CD4-positive, alpha-beta memory T cell (primary cell): ENCODE measurements around the gene PFKFB3. TPM values are rescaled to one million over a fixed set of nuclear protein-coding genes. Genes with fewer than 3 reads are reported as not detected.

Experiments used
- CTCF ChIA-PET: fragments of 350-600 bp; sonication (Branson Sonifier 250); formaldehyde crosslinking; loops from one replicate; lab custom pipeline; 2021; ENCODE audit warnings: inconsistent platforms; ENCODE audit not compliant: partially characterized antibody; lab: Charles Lee
- POLR2A ChIA-PET: fragments of 350-600 bp; sonication (Branson Sonifier 250); formaldehyde crosslinking; loops from one replicate; lab custom pipeline; 2021; ENCODE audit not compliant: partially characterized antibody; lab: Charles Lee
- DNase-seq, 5 donors: peaks; one replicate each; pipeline versions ENCODE4 v3.0.0 to v3.0.0-alpha.2; 2020 to 2022; ENCODE audit warnings: mixed read lengths in 1 of 5
- H3K27ac ChIP-seq: one replicate; pipeline ENCODE4 v1.7.0; 2013; ENCODE audit warnings: low read depth, low read length
- H3K27me3 ChIP-seq: 2 replicates; pipeline ENCODE4 v1.7.0; 2013; ENCODE audit warnings: mild to moderate bottlenecking, low read length, moderate library complexity; ENCODE audit not compliant: insufficient read depth
- H3K36me3 ChIP-seq: 2 replicates; pipeline ENCODE4 v1.7.0; 2013; ENCODE audit warnings: mild to moderate bottlenecking, low read length, moderate library complexity; ENCODE audit not compliant: insufficient read depth
- H3K4me1 ChIP-seq: 2 replicates; pipeline ENCODE4 v1.7.0; 2013; ENCODE audit warnings: mild to moderate bottlenecking, low read length, moderate library complexity; ENCODE audit not compliant: insufficient read depth
- H3K4me3 ChIP-seq, 2 donors: one replicate each; pipeline ENCODE4 v1.7.0; 2013; ENCODE audit warnings: low read length in 2 of 2, mild to moderate bottlenecking in 1 of 2
- H3K9me3 ChIP-seq, 2 donors: one replicate each; pipeline ENCODE4 v1.7.0; 2013; ENCODE audit warnings: low read length in 2 of 2, control low read depth in 1 of 2; ENCODE audit not compliant: control insufficient read depth in 1 of 2
- H3K27ac Mint-ChIP-seq, 7 donors: one replicate each; pipeline ENCODE4 v1.8.0; 2020 to 2021; ENCODE audit warnings: mixed read lengths in 7 of 7, mild to moderate bottlenecking in 6 of 7, inconsistent platforms in 3 of 7, moderate library complexity in 3 of 7
- H3K27me3 Mint-ChIP-seq, 2 donors: one replicate each; pipeline ENCODE4 v1.8.0; 2020 to 2021; ENCODE audit warnings: mixed read lengths in 2 of 2
- H3K36me3 Mint-ChIP-seq, 2 donors: one replicate each; pipeline ENCODE4 v1.8.0; 2020 to 2021; ENCODE audit warnings: mixed read lengths in 2 of 2, inconsistent platforms in 1 of 2, mild to moderate bottlenecking in 1 of 2
- H3K4me1 Mint-ChIP-seq, 4 donors: one replicate each; pipeline ENCODE4 v1.8.0; 2020 to 2021; ENCODE audit warnings: mixed read lengths in 4 of 4, mild to moderate bottlenecking in 1 of 4
- H3K4me3 Mint-ChIP-seq, 8 donors: one replicate each; pipeline ENCODE4 v1.8.0; 2020 to 2021; ENCODE audit warnings: mixed read lengths in 8 of 8, mild to moderate bottlenecking in 7 of 8, moderate library complexity in 6 of 8, inconsistent platforms in 3 of 8
- H3K9me3 Mint-ChIP-seq, 8 donors: one replicate each; pipeline ENCODE4 v1.8.0; 2020 to 2021; ENCODE audit warnings: mixed read lengths in 8 of 8, mild to moderate bottlenecking in 5 of 8, inconsistent platforms in 3 of 8, moderate library complexity in 1 of 8
- intact Hi-C: fragments of 100-400 bp; cut with micrococcal nuclease; formaldehyde crosslinking; loops from one replicate; pipeline ENCODE4 v1.15.1; 2023
- polyA plus RNA-seq, 2 donors: library from polyadenylated mRNA; unstranded; fragments of 300-500 nt; fragmentation: Illumina TruSeq; gene quantifications; one replicate each; pipeline ENCODE4 v1.2.3, GENCODE V29; 2021
- total RNA-seq, 2 experiments: library from RNA; stranded (reverse); gene quantifications; one replicate each; pipeline ENCODE4 v1.2.3, GENCODE V29; 2021

Gene PFKFB3
- total and polyA plus RNA-seq, 4 experiments from 2014 or later: 11.8 to 67.1 (median 35.9) TPM

DNA sequence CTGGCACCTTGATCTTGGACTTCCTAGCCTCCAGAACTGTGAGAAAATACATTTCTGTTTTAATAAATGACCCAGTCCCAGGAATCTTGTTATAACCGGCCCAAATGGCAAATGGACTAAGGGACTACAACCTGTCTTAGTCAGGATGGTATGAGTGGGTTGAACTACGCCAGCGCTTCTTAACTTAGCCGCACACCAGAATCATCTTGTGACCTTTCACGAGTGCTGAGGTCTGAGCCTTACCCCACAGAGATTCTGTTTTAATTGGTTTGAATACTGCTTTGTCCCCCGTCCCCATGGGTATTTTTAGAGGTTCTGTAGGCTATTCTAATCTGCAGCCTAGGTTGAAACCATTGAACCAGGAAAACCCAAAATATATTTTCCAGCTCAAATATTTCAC, 48.0 kb downstream of the PFKFB3 start:
- peaks cover 2 to 7% of the 10 kb centered on the region in 2 donors for H3K36me3 Mint-ChIP-seq
- no peak overlapping the region for H3K27ac ChIP-seq
- H3K27ac Mint-ChIP-seq: peak overlapping the region in 1 of 7 donors; percentile 32
- H3K9me3 Mint-ChIP-seq: no peaks in the 10 kb centered on the region
- H3K9me3 ChIP-seq: no peaks in the 10 kb centered on the region
- no peak overlapping the region for H3K4me3 ChIP-seq
- no peaks in the 10 kb centered on the region for H3K27me3 ChIP-seq
- no peaks in the 10 kb centered on the region for H3K4me1 Mint-ChIP-seq
- no peaks in the 10 kb centered on the region for H3K27me3 Mint-ChIP-seq
- H3K36me3 ChIP-seq: no peaks in the 10 kb centered on the region
- ChIA-PET CTCF (interaction anchor here (0.8 kb wide), 1 partner anchor 25 kb away, joined by 3 read pairs; no protein-coding TSS in a partner anchor), POLR2A (no interaction called here)
- intact Hi-C loops: no loop called here
- no peak overlapping the region for H3K4me3 Mint-ChIP-seq
- DNase-seq: no peak
- H3K4me1 ChIP-seq: no peaks in the 10 kb centered on the region

GRCh38 chr10:6254201-6254600, 51.5 kb downstream of the PFKFB3 start:
- Histone ChIP-seq H3K4me3 (no peak overlapping the region), H3K36me3 (no peaks in the 10 kb centered on the region), H3K27me3 (no peaks in the 10 kb centered on the region), H3K27ac (no peak overlapping the region), H3K4me1 (no peaks in the 10 kb centered on the region), H3K9me3 (no peaks in the 10 kb centered on the region)
- intact Hi-C loops: no loop called here
- no peak overlapping the region for H3K4me3 Mint-ChIP-seq
- no peaks in the 10 kb centered on the region for H3K4me1 Mint-ChIP-seq
- CTCF ChIA-PET: no interaction called here
- H3K36me3 Mint-ChIP-seq: peaks cover 0 to 29% of the 10 kb centered on the region in 2 donors
- peaks cover 0 to under 1% of the 10 kb centered on the region in 2 donors for H3K27me3 Mint-ChIP-seq
- POLR2A ChIA-PET: no interaction called here
- no peak for DNase-seq
- peak overlapping the region in 1 of 7 donors; percentile 22 for H3K27ac Mint-ChIP-seq
- H3K9me3 Mint-ChIP-seq: peaks cover 0 to 4% (median 0%) of the 10 kb centered on the region in 8 donors

GRCh38 chr10:6255548-6256061, 52.9 kb downstream of the PFKFB3 start:
- H3K4me1 ChIP-seq: no peaks in the 10 kb centered on the region
- no peaks in the 10 kb centered on the region for H3K9me3 ChIP-seq
- Mint-ChIP-seq H3K27me3 (peaks cover 0 to 1% of the 10 kb centered on the region in 2 donors), H3K27ac (peak overlapping the region in 4 of 7 donors; percentile 8 to 67 (median 54)), H3K36me3 (peaks cover 2 to 40% of the 10 kb centered on the region in 2 donors), H3K4me1 (no peaks in the 10 kb centered on the region), H3K9me3 (peaks cover 0 to 9% (median 3%) of the 10 kb centered on the region in 8 donors), H3K4me3 (no peak overlapping the region)
- H3K4me3 ChIP-seq: no peak overlapping the region
- POLR2A ChIA-PET: no interaction called here
- DNase-seq: no peak
- no peak overlapping the region for H3K27ac ChIP-seq
- H3K27me3 ChIP-seq: no peaks in the 10 kb centered on the region
- intact Hi-C loops: no loop called here
- no peaks in the 10 kb centered on the region for H3K36me3 ChIP-seq
- CTCF ChIA-PET: interaction anchor here (1.2 kb wide), 1 partner anchor 53 kb away, joined by 4 read pairs; the partner anchor contains the start of gene PFKFB3

GRCh38 chr10:6256439-6256838, 53.7 kb downstream of the PFKFB3 start:
- peaks cover 2 to 43% of the 10 kb centered on the region in 2 donors for H3K36me3 Mint-ChIP-seq

GRCh38 chr10:6259153-6259552, 56.4 kb downstream of the PFKFB3 start:
- Mint-ChIP-seq H3K9me3 (peaks cover 0 to 13% (median 5%) of the 10 kb centered on the region in 8 donors), H3K27ac (no peak overlapping the region), H3K27me3 (peaks cover 0 to 1% of the 10 kb centered on the region in 2 donors), H3K4me3 (peak overlapping the region in 1 of 8 donors; percentile 8), H3K4me1 (no peaks in the 10 kb centered on the region), H3K36me3 (peaks cover 6 to 48% of the 10 kb centered on the region in 2 donors)
- no peaks in the 10 kb centered on the region for H3K27me3 ChIP-seq
- no peak overlapping the region for H3K4me3 ChIP-seq
- no peak for DNase-seq
- POLR2A ChIA-PET: no interaction called here
- no peaks in the 10 kb centered on the region for H3K9me3 ChIP-seq
- CTCF ChIA-PET: no interaction called here
- H3K36me3 ChIP-seq: no peaks in the 10 kb centered on the region
- intact Hi-C loops: no loop called here
- H3K4me1 ChIP-seq: no peaks in the 10 kb centered on the region
- H3K27ac ChIP-seq: no peak overlapping the region

More at GRCh38 chr10:6256439-6256838, 53.7 kb downstream of the PFKFB3 start:
- DNase-seq: no peak
- Histone ChIP-seq H3K9me3 (no peaks in the 10 kb centered on the region), H3K36me3 (no peaks in the 10 kb centered on the region), H3K4me3 (no peak overlapping the region), H3K27me3 (no peaks in the 10 kb centered on the region), H3K4me1 (no peaks in the 10 kb centered on the region), H3K27ac (no peak overlapping the region)
- Mint-ChIP-seq H3K27me3 (peaks cover 0 to 1% of the 10 kb centered on the region in 2 donors), H3K4me3 (no peak overlapping the region), H3K27ac (peak overlapping the region in 1 of 7 donors; percentile 10), H3K4me1 (no peaks in the 10 kb centered on the region), H3K9me3 (peaks cover 0 to 10% (median 4%) of the 10 kb centered on the region in 8 donors)
- CTCF ChIA-PET: interaction anchor here (1.2 kb wide), 1 partner anchor 54 kb away, joined by 4 read pairs; the partner anchor contains the start of gene PFKFB3
- POLR2A ChIA-PET: no interaction called here
- intact Hi-C loops: no loop called here

DNA sequence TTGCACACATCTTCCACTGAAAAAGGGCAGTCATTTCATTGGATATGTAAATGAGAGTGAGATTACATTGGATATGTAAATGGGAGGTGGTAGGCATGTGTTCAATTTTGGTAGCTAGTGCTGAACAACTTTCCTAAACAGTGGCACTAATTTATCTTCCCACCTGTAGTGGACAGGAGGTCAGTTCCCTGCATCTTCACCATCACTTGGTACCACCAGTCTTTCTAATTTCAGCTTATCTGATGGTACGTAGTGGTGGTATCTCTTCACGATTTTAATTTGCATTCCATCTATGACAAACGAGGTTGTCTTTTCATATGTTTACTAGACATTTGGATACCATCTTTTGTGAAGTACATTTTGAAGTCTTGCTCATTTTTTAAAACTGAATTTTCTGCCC, 58.1 kb downstream of the PFKFB3 start:
- peaks cover 6 to 44% of the 10 kb centered on the region in 2 donors for H3K36me3 Mint-ChIP-seq

DNA sequence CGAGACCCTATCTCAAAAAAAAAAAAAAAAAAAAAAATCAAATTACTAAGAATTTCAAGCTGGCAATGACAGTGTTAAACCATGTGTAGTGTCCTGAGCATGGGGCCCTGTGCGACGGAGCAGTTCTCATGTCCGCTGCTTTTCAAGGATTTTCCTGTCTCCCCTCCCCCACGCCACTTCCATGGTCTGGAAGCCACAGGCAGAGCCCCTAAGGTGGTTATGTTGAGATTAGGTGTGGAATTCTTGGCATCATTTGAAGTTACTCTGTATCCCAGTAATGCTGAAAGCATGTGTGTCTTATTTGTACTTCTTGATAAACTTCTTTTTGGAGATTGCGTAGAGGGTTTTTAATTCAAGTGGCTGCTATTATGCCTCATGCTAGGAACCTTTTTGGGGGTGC, 65.2 kb downstream of the PFKFB3 start:
- CTCF ChIA-PET: interaction anchor here (1.5 kb wide), 1 partner anchor 66 kb away, joined by 5 read pairs; the partner anchor contains the start of gene PFKFB3
- Histone ChIP-seq H3K27ac (no peak overlapping the region), H3K9me3 (no peaks in the 10 kb centered on the region), H3K27me3 (no peaks in the 10 kb centered on the region), H3K4me3 (no peak overlapping the region), H3K4me1 (peaks cover 31% of the 10 kb centered on the region), H3K36me3 (no peaks in the 10 kb centered on the region)
- Mint-ChIP-seq H3K27me3 (no peaks in the 10 kb centered on the region), H3K4me3 (peak overlapping the region in 5 of 8 donors; percentile 15 to 58 (median 31)), H3K36me3 (no peaks in the 10 kb centered on the region), H3K4me1 (peaks cover 31 to 45% (median 39%) of the 10 kb centered on the region in 4 donors), H3K27ac (peak overlapping the region in 4 of 7 donors; percentile 41 to 83 (median 66)), H3K9me3 (peaks cover 0 to 3% (median 0%) of the 10 kb centered on the region in 8 donors)
- intact Hi-C loops: no loop called here
- POLR2A ChIA-PET: interaction anchor here (0.7 kb wide), 1 partner anchor 121 kb away, joined by 5 read pairs; no protein-coding TSS in a partner anchor
- DNase-seq: no peak

More for the DNA sequence above, 58.1 kb downstream of the PFKFB3 start:
- Histone ChIP-seq H3K36me3 (no peaks in the 10 kb centered on the region), H3K27me3 (no peaks in the 10 kb centered on the region), H3K4me3 (no peak overlapping the region), H3K4me1 (no peaks in the 10 kb centered on the region), H3K9me3 (no peaks in the 10 kb centered on the region), H3K27ac (no peak overlapping the region)
- Mint-ChIP-seq H3K9me3 (peaks cover 0 to 13% (median 5%) of the 10 kb centered on the region in 8 donors), H3K27me3 (peaks cover 0 to 1% of the 10 kb centered on the region in 2 donors), H3K27ac (no peak overlapping the region), H3K4me3 (no peak overlapping the region), H3K4me1 (no peaks in the 10 kb centered on the region)
- ChIA-PET CTCF (interaction anchor here (1.0 kb wide), 1 partner anchor 140 kb away, joined by 3 read pairs; no protein-coding TSS in a partner anchor), POLR2A (no interaction called here)
- intact Hi-C loops: no loop called here
- no peak for DNase-seq
